ENCODE data around the gene FREM1. TPM values are rescaled to one million over a fixed set of nuclear protein-coding genes. Genes with fewer than 3 reads are reported as not detected.

Gene FREM1
- total RNA-seq, 4 donors from 2014 or later, result 1.3 to 5.0 (median 2.2) TPM

DNA sequence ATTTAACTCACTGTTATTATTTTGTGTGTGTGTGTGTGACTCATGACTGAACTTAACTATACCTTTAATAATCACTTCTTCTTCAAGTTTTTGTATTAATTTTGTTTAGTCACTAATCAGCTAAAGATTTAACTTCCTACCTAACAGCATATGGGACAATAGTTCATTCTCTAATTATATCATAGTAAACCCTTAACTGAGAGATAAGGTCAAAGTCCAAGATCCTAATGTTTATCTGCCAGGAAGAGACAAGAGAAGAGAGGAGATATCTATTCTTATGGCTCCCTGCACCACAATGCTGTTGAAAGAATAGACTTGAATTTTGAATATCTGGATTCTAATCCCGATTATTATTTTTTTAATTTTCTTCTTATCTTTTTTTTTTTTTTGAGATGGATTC is 28.1 kb downstream of the FREM1 start:
- no peak for DNase-seq (ENCODE audit: low spot score)
- TF ChIP-seq, protein P1, sequence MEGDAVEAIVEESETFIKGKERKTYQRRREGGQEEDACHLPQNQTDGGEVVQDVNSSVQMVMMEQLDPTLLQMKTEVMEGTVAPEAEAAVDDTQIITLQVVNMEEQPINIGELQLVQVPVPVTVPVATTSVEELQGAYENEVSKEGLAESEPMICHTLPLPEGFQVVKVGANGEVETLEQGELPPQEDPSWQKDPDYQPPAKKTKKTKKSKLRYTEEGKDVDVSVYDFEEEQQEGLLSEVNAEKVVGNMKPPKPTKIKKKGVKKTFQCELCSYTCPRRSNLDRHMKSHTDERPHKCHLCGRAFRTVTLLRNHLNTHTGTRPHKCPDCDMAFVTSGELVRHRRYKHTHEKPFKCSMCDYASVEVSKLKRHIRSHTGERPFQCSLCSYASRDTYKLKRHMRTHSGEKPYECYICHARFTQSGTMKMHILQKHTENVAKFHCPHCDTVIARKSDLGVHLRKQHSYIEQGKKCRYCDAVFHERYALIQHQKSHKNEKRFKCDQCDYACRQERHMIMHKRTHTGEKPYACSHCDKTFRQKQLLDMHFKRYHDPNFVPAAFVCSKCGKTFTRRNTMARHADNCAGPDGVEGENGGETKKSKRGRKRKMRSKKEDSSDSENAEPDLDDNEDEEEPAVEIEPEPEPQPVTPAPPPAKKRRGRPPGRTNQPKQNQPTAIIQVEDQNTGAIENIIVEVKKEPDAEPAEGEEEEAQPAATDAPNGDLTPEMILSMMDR (IDR thresholded peaks at IDR 0.05), result no peak
- ATAC-seq (ENCODE audit: low FRiP score), result no peak

- ATAC-seq (ENCODE audit: low FRiP score), result no peak
- DNase-seq (ENCODE audit: low spot score), result no peak
- TF ChIP-seq, protein P1 (IDR thresholded peaks at IDR 0.05), result no peak
Measured at GRCh38 chr9:14881006-14881405, 29.2 kb downstream of the FREM1 start.

DNA sequence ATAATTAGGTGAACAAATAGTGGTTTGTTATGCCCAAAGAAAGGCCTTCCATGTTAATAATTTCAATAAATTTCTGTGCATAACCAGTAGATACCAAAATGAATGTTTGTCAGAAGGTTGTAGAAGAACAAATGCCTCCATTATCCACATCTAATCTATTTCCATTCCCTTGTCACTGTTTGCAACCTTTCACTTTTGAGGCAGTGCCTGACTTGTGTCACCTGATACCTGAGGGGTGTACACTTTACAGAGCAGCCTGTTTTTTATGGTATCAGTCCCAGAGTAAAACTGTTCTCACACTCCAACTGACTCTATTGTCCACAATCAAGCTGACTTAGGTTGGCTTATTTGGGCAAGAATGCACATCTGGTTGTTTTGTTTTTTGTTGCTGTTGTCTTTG is 40.1 kb downstream of the FREM1 start:
- no peak for DNase-seq (ENCODE audit: low spot score)
- TF ChIP-seq, protein P1 (IDR thresholded peaks at IDR 0.05), result no peak
- ATAC-seq (ENCODE audit: low FRiP score), result no peak

GRCh38 chr9:14869671-14870070 is 40.6 kb downstream of the FREM1 start:
- TF ChIP-seq, protein P1 (IDR thresholded peaks at IDR 0.05), result no peak
- no peak for ATAC-seq (ENCODE audit: low FRiP score)
- DNase-seq (ENCODE audit: low spot score), result no peak

- TF ChIP-seq, protein P1 (IDR thresholded peaks at IDR 0.05), result no peak
Measured at GRCh38 chr9:14868772-14869583, 41.2 kb downstream of the FREM1 start.

GRCh38 chr9:14868418-14868771 is 41.8 kb downstream of the FREM1 start:
- TF ChIP-seq, protein P1 (IDR thresholded peaks at IDR 0.05), result no peak
- no peak for ATAC-seq (ENCODE audit: low FRiP score)
- DNase-seq (ENCODE audit: low spot score), result no peak

More at GRCh38 chr9:14868772-14869583, 41.2 kb downstream of the FREM1 start:
- no peak for ATAC-seq (ENCODE audit: low FRiP score)
- no peak for DNase-seq (ENCODE audit: low spot score)

- DNase-seq (ENCODE audit: low spot score) (no peak), ATAC-seq (ENCODE audit: low FRiP score) (no peak)
- TF ChIP-seq, protein P1 (IDR thresholded peaks at IDR 0.05), result no peak
Measured at GRCh38 chr9:14866200-14866749, 44.0 kb downstream of the FREM1 start.
